SHP77 treated with DMSO at 0.1 percent for 48 hours (cell line): Measurements from ENCODE around the gene CKS2.
A peak's percentile ranks its signal among the peaks of the same experiment; 100 is the strongest.
"Not testable (repeated sequence)": the region's sequence is repeated elsewhere in the genome, so short reads cannot be mapped to it uniquely, and the experiment has no call there.

Source experiments
- DNase-seq: peaks from one replicate; lab custom pipeline; 2025; lab: John Stamatoyannopoulos, UW

The CKS2 gene

DNA sequence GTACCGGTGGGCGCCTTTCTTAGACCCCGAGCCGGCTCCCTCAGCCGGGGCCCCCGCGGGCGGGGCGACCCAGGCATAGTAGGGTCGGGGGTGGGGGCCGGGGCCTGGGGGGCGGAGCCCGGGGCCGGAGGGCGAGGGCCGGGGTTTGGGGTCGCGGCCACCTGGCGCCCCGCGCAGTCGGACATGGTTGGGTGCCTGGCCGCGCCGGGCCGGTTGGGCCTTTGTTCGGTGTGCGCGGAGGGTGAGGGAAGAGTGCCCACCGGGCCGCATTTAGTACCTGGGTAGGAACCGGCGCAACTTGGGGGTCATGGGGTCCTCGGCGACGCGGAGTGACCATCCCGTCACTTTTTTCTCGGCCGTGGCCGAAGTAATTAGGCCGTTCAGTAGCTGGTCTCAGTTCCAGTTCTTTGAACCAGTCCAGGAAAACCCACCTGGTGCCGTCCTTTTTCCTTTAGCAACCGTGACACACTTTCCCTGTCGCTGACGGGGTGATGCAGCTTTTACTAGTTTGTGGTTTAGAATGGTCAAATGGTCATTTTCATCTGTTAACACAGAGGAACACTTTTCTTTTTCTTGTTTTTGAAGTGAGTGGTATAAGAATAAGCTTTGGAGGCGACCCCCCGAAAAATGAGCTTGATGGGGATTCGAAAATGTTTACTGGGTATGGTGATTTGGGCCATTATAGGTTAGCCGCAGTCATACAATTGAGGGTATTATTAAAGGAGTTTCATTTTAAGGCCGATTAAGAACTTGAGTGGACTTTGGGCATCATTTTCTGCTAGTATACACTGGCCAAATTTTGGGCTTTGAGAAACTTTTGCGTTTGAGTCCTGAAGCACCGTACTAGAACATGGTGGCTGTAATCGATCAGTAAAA, 589 bp downstream of the CKS2 start:
- DNase-seq: no peak

DNA sequence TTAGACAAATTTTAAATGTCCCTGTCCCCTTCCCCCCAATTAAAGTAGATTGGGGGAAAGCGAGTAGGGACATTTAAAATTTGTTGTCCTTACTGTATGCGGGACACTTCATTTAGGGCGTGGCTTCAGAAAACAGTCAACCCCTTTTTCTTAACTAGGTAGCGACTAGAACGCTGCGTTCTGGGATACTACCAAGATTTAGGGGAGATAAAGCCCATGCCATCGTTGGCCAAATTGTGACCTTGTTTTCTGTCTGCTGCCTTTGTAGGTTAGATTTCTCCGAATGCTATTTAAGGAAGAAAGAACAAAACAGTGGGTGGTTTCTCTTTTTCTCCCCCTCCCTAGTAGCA, 1.2 kb downstream of the CKS2 start:
- no peak for DNase-seq

DNA sequence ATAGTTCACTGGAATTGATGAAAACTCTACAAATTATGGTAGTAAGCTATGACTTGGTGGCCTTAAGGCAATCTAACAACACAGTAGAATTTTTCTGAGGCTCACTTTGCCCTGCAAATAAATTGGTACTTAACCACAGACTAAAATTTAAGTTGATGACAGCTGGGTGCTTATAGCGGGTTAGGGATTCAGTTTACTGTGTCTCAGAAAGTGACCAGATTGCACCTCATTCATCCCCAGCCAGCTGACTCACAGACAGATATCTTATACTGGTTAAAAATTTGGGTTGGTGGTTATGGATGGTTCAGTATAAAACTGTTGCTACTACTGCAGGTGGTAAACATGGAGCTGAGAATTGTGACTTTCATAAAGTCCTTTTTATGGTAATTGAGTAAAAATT, 2.8 kb downstream of the CKS2 start:
- DNase-seq: no peak

DNA sequence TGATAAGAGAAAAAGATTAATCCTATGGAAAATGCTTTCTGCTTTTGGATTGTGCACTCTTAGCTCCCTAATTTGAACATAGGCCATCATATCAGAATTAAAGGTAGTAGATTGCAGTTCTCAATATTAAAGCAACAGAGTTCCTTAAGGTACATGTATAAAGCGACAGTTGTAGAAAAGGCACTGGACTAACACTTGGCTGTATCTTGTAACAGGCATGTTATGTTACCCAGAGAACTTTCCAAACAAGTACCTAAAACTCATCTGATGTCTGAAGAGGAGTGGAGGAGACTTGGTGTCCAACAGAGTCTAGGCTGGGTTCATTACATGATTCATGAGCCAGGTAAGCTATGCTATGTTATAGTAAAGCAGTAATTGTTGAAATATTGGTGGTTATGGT, 4.0 kb downstream of the CKS2 start:
- no peak for DNase-seq

DNA sequence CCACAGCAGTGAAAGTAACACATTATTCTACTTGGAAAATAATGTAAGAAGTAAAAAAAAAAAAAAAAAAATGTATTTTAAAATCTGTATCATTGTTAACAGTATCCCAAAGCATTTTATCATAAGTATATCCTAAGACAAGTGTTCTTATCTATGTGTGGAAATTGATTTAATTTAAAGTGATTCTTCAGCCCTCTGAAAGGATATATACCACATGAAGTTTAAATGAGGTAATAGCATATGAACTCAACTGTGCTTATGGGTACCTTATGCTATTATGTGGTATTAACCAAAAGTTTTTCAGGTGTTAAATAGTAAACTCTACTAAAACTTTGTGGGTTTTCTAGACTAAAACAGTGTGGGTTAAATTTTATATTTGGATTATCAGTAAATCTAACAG, 4.5 kb downstream of the CKS2 start:
- no peak for DNase-seq

DNA sequence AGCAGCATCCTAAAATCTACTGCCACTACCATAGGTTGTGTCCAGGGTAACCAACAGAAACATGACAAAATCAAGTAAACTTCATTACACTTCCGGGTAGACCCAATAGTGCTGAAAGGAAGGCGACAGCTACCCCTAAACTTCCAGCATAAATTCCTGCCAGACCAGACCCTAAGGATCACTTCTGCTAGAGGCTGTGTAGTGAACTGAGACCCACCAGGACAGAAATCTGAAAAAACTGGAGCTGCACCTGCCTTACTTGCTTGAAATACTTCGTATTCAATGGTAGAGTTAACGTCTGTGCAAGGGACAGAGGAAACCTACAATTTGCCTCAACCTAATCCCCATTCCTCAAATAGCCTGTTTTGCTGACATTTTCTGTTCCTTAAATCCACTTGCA, 6.3 kb downstream of the CKS2 start:
- no peak for DNase-seq

DNA sequence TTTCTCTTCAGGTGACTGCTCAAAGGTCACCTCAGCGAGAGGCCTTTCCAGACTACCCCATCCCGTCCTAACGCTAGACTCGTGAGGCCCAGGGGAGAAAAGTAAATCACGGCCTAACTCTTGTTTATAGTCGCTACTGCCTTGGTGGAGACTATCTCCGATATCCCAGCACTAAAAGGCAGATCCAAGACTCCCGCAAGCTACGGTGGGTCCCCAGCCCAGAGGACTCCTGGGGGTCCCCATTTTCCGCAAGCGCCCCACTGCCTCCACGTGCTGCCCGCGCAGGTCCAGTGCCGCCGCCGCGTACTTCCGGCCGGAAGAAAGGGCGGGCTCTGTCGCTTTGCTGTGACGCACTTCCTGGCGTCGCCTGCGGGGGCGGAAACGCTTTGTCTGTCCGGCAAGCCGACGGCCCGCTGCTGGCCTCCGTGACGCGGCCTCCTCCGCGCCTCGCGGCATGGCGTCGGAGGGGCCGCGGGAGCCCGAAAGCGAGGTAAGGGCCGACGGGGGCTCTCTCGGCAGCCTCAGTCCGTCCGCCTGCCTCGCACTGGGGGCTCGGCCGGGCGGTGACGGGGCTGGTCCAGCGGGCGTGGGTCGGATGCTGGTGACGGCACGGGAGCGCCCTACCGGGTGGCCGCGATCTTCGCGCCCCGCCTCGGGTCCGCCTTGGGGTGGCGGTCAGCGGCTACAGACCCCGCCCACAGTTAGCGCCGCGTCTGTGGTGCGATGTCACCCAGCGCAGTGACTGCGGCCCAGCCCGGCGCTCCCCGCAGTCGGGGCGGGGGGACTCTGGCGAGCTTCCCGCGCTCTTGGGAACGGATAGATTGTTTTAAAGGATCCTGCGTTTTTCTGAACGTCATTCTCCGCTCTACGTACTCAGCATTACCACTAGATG, 7.4 kb downstream of the CKS2 start, which contains the start of gene SECISBP2:
SECISBP2 (plus strand) TSS at position 378 of the 892 bp plus-strand sequence; CDS start at position 455, 77 bp downstream.
- peak; percentile 88 for DNase-seq

DNA sequence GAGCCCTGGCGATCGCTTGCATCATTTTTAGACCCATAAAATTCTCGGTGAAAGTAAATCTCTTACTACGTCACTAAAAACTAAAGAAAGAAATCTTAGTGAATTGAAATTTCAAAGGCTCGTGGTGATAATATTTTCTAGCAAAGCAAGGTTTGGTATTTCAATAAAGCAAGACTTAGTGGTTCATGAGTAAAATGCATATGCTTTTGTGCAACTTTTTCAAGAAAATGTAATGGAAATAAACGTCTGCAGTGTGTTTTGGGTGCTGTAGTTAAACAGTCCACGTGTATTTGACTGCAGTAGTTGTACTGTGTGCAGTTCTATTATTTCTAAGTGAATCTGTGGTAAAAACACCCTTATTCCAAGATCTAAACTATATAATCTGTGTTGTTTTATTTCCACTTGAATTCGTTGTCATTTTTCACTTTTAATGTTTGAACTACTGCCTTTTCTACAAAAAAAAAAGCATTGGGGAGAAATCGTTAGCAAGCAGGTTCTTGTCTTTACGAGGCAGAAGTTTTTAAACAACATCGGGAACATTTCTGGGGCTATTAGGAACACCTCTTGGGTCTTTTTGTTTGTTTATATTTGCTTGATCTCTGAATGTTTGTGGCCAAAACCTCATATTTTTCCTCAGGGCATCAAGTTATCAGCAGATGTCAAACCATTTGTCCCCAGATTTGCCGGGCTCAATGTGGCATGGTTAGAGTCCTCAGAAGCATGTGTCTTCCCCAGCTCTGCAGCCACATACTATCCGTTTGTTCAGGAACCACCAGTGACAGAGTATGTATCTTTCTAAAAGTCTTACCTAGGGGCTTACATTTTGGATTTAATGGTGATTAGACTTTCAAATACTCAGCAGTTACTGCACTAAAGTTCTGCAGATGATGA, 8.3 kb downstream of the CKS2 start:
- no peak for DNase-seq

DNA sequence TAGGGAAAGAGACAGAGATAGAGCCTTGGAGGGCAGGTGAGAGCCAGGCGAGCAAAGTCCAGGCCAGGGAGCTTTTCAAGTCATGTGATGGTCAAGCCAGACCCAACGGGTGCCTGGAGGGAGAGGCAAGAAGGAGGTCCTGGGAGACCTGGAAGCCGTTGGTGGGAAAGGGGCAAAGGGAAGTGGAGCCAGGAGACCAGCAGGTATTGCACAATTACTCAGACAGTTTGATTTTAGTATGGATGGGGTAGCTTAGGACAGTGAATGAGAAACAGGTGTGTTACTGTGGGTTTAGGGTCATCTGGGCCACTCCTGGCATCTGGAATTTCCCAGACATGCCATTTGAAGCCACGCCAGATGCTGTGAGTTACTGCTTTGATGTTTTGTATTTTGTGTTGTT, 12.4 kb downstream of the CKS2 start:
- no peak for DNase-seq

DNA sequence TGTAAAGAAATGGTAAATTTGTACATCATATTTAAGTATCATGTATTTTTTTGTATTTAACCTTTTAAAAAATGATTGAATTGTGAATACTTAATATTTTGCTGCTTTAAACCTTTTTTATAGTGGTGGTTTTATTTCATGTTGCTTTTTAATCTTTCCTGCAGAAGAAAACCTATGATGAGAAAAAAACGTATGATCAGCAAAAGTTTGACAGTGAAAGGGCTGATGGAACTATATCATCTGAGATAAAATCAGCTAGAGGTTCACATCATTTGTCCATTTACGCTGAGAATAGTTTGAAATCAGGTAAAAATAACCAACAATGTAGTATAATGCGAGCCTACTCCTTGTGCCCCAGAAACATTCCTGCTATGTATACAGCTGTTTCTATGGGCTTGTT, 14.7 kb downstream of the CKS2 start:
- no peak for DNase-seq

DNA sequence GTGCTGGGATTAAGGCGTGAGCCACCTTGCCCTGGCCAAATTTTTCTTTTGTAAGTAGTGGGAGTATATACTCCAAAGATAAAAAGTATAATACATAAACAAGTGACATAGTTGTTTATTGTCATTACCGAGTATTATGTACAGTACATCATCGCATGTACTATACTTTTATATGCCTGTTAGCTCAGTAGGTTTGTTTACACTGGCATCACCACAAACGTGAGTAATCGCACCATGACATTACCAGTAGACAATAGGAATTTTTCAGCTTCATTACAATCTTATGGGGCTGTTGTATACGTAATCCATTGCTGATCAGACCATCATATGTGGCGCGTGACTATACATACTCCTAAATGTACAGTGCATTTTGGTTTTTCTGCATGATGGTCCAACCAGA, 17.1 kb downstream of the CKS2 start:
- no peak for DNase-seq

DNA sequence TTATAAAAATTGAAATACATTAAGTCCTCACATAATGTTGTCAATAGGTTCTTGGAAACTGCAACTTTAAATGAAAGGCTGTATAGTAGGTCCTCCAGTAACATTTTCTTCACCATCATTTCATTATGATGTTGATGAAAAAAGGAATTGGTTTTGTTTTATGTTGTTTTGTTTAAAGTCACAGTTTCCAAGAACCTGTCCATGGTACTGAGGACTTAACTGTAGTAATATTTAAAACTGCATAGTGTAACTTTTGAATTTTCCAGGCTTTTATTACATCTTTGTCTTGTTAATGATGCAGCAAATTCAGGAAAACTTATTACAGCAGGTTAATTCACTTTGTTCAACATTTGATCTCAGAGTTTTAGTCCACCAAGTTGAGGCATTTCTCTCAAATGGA, 18.9 kb downstream of the CKS2 start:
- no peak for DNase-seq

DNA sequence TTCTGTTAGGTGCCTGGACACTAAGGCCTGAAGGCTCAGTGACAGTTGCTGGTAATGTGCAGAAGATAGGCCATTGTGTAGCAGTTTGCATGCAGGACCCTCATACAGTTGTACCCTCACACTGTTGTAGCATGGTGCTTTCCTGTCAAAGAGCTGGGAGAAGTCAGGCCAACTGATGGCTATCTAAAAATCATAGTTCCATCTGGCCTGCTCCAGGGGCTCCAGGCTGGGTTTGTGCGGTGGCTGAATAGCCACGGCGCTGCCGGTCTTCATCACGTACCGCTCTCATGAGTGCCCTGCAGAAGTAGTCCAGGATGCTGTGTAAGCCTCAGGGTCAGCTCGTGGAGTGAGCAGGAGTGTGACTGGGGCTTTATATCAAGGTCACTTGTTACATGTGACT, 19.5 kb downstream of the CKS2 start:
- DNase-seq: no peak

DNA sequence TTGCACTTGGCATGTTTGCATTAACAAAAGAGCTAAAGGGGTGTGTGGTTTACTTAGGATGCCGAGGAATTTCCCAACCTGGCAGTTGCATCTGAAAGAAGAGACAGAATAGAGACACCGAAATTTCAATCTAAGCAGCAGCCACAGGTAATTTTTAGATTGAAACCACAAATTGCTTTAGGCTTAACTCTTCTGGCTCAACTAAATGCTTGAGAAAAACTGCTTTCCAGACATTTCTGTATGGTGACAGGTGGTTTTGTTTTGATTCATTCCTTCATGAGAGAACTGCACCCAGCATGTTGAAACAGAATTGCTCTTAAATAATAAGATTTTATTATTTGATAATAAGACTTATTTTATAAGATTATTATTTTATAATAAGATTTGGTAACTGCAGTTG, 28.8 kb downstream of the CKS2 start:
- no peak for DNase-seq

DNA sequence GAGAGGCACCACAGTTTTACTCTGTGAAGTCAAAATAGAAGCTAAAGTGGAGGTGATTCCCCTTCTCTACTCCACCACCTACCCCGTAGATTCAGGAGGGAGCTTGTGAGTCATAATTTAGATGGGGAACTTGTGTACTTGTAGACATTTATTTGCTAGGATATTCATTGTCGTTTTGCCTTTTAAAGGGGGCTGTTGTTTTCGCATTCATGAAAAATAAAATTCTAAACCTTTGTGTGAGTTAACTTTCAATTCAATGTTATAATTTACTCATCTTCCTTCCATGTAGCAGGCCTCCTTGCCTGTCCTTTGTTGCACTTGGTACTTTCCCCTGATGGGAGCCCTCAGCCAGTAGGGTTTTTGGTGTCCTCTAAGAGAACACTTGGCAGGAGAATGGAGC, 29.3 kb downstream of the CKS2 start:
- DNase-seq: no peak

DNA sequence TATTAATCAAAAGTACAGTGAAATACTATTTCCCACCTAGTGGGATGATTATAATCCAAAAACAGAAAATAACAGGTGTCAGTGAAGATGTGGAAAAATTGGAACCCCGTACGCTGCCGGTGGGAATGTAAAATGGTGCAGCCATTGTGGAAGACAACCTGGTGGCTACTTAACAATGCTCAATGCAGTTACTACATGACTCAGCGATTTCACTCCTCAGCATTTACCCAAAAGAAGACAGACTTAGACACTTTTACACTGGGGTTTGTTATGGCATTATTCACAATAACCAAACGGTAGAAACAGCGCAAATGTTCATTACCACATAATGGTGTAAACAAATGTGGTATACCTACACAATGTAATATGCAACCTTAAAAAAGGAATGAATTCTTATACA, 31.2 kb downstream of the CKS2 start:
- DNase-seq: no peak

DNA sequence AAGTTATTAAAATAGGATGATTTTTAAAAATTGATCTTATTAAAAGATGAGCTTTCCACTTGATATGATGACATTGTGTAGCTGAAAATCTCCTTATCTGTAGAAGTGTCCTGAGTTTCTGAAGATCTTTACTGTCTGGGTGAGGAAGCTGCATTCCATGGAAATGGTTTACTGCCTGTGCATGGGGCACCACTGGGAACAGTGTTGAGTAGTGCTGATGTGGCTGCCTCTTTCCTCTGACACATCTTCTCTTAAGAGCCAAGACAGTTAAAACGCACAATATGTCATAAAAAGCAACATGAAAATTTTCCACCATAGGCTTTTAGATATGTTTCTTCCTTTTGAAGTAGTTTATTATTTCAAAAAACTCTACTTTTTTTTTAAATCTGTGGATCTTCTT, 32.0 kb downstream of the CKS2 start:
- DNase-seq: no peak

DNA sequence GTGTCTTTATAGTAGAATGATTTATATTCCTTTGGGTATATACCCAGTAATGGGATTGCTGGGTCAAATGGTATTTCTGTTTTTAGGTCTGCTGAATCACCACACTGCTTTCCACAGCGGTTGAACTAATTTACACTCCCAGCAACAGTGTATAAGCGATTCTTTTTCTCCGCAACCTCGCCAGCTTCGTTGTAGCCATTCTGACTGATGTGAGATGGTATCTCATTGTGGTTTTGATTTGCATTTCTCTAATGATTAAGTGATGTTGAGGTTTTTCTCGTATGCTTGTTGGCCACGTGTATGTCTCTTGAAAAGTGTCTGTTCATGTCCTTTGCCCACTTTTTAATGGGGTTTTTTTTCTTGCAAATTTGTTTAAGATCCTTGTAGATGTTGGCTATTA, 32.8 kb downstream of the CKS2 start:
- not testable (repeated sequence) for DNase-seq

DNA sequence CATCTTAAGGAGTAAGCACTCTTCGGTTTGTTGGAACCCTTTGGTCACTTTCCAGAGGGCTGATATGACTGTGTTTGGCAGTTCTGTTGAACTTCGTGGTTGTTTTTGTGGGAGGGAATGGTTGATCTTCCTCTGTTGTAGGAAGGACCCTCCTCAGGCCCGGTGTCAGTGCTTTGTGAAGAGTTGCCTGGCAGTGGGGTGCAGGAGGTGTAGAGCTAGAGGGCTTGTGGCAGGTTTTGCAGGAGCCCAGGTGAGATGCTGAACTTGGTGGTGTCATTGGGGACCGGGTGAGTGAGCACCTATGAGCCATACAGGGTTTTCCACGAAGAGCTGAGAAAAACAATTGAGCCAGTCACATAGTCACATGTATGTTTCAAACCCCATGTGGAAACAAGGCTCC, 34.5 kb downstream of the CKS2 start:
- DNase-seq: no peak

DNA sequence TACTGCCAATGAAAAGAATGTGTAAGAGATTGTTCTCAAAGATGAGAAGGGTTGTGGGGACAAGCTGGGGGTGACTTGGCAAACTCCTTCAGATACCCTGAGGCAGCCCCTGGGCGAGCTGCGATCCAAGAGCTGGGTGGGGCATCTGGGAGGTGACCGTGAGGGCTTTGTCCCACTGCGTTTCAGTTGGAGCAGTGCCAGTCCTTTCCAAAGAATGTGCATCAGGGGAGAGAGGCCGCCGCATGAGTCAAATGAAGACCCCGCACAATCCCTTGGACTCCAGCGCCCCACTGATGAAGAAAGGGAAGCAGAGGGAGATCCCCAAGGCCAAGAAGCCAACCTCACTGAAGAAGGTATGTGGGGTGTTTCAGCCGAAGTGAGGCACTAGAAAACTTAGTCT, 35.7 kb downstream of the CKS2 start:
- DNase-seq: no peak

DNA sequence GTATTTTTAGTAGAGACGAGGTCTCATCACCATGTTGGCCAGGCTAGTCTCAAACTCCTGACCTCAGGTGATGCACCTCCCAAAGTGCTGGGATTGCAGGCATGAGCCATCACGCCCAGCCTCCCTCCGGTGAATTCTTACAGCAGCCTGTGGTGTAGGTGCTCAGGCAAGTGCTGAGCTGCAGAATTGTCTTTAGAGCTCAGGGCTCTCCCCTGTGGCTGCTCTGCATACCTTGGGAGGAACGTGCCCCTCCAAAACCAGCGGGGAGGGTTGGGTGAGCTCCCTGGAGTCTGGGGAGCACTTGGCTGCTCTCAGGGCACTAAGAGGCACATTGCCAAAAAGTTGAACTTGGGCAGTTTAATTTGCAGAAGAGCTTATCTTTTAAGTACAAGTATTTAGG, 36.7 kb downstream of the CKS2 start:
- no peak for DNase-seq

DNA sequence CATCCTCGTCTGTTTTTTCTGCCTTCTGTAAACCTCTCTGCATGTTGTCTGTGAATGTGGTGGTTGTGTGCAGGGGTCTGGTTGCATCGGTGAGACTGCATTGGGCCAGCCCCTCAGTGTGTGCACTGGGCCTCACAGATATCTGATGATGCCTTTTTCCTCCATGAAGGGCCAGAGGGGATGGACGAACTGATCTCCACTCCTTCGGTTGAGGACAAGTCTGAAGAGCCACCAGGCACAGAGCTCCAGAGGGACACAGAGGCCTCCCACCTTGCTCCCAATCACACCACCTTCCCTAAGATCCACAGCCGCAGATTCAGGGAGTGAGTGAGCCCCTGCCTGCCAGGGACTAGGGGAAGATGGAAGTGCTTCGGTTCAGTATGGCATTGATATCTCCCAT, 38.6 kb downstream of the CKS2 start:
- DNase-seq: no peak
